Amygdala (tissue), 56 donors: Measurements from ENCODE around the gene CLK3.

ENCODE experiments used
- DNase-seq, 56 donors: peaks; one replicate each; lab custom pipeline; 2025; lab: John Stamatoyannopoulos, UW

CLK3 gene

GRCh38 chr15:74667975-74668374 is 52.3 kb downstream of the CLK3 start:
- no peak for DNase-seq

GRCh38 chr15:74669627-74670026 is 54.0 kb downstream of the CLK3 start:
- no peak for DNase-seq

- DNase-seq: no peak
These were observed 58.5 kb downstream of the CLK3 start for GRCh38 chr15:74674161-74674560.

- DNase-seq: no peak
These were observed 61.2 kb downstream of the CLK3 start for GRCh38 chr15:74676801-74677200.
